HL-60 (cell line): ENCODE data around the gene GLYATL3.
A peak's percentile ranks its signal among the peaks of the same experiment; 100 is the strongest.

Experiments used
- DNase-seq, 2 experiments: peaks; one replicate each; pipeline ENCODE4 v3.0.0-alpha.2; 2010 to 2020; ENCODE audit warnings: low read depth in 1 of 2, low spot score in 1 of 2
- H3K27ac ChIP-seq: fragments of 250-450 bp; sonication (Bioruptor Pico); replicated peaks from 2 replicates; pipeline ENCODE4 v1.5.1; 2020; ENCODE audit warnings: mild to moderate bottlenecking, moderate library complexity
- H3K27me3 ChIP-seq: fragments of 250-450 bp; sonication (Bioruptor Pico); 2 replicates; pipeline ENCODE4 v1.5.1; 2021; ENCODE audit warnings: mild to moderate bottlenecking, moderate library complexity; ENCODE audit not compliant: insufficient read depth, poor library complexity, severe bottlenecking
- H3K4me3 ChIP-seq: replicated peaks from 2 replicates; pipeline ENCODE4 v1.5.1; 2011; ENCODE audit warnings: mild to moderate bottlenecking, control low read depth, low read length; ENCODE audit not compliant: insufficient read depth
- CTCF ChIP-seq: IDR thresholded peaks from one replicate; pipeline ENCODE4 v1.5.1; 2011; ENCODE audit warnings: low read length, control low read depth, inconsistent platforms; ENCODE audit not compliant: insufficient read depth
- GABPA ChIP-seq: IDR thresholded peaks from 2 replicates; pipeline ENCODE4 v1.6.1; 2012; ENCODE audit warnings: low read depth
- POLR2AphosphoS5 ChIP-seq: IDR thresholded peaks from 2 replicates; pipeline ENCODE4 v1.6.1; 2012; ENCODE audit warnings: low read depth
- SPI1 ChIP-seq: IDR thresholded peaks from 2 replicates; pipeline ENCODE4 v1.6.1; 2012; ENCODE audit warnings: low read depth, mild to moderate bottlenecking, borderline replicate concordance
- TF ChIP-seq, protein P1 (sequence below): IDR thresholded peaks from 2 replicates; pipeline ENCODE4 v1.6.1; 2012; ENCODE audit warnings: low read depth; ENCODE audit not compliant: insufficient replicate concordance

Gene GLYATL3

DNA sequence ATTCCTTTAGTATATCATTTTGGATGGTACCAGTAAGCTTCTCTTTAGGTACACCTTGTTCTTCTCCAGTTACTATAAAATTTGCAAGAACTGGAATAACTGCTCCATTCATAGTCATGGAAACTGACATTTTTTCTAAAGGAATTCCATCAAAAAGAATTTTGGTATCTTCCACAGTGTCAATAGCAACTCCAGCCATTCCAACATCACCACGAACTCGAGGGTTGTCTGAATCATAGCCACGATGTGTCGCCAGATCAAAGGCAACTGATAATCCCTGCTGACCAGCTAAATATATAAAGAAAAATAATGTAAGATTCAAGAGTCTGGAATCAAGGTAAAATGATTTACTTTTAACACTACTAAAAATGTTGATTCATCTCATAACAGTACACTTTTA is 42.0 kb upstream of the GLYATL3 start:
- no peak for DNase-seq
- TF ChIP-seq, protein P1, sequence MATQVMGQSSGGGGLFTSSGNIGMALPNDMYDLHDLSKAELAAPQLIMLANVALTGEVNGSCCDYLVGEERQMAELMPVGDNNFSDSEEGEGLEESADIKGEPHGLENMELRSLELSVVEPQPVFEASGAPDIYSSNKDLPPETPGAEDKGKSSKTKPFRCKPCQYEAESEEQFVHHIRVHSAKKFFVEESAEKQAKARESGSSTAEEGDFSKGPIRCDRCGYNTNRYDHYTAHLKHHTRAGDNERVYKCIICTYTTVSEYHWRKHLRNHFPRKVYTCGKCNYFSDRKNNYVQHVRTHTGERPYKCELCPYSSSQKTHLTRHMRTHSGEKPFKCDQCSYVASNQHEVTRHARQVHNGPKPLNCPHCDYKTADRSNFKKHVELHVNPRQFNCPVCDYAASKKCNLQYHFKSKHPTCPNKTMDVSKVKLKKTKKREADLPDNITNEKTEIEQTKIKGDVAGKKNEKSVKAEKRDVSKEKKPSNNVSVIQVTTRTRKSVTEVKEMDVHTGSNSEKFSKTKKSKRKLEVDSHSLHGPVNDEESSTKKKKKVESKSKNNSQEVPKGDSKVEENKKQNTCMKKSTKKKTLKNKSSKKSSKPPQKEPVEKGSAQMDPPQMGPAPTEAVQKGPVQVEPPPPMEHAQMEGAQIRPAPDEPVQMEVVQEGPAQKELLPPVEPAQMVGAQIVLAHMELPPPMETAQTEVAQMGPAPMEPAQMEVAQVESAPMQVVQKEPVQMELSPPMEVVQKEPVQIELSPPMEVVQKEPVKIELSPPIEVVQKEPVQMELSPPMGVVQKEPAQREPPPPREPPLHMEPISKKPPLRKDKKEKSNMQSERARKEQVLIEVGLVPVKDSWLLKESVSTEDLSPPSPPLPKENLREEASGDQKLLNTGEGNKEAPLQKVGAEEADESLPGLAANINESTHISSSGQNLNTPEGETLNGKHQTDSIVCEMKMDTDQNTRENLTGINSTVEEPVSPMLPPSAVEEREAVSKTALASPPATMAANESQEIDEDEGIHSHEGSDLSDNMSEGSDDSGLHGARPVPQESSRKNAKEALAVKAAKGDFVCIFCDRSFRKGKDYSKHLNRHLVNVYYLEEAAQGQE: no peak
- TF ChIP-seq POLR2AphosphoS5 (no peak), GABPA (no peak), SPI1 (no peak), CTCF (no peak)
- Histone ChIP-seq H3K4me3 (no peak overlapping the region), H3K27me3 (no peaks in the 10 kb centered on the region), H3K27ac (no peak overlapping the region)

DNA sequence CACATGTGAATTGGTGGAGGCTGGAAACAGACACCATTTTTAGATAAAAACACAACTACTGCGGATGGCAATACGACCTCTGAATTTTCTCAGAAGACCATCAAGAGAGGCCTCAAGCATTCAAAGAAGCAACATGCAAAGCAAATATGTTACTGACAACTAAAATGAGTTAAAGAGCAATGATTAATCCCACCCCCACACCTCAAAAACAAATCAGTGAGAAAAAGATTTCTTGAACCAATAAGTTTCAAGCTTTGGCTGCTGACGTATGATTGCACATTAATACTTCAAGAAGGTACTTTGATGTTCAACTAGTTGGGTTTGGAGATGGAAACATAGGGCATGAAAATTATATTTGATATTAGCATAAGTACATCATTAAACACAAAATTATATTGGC is 37.7 kb upstream of the GLYATL3 start:
- DNase-seq: no peak
- TF ChIP-seq GABPA (no peak), CTCF (no peak), SPI1 (no peak), POLR2AphosphoS5 (no peak)
- TF ChIP-seq, protein P1: no peak

DNA sequence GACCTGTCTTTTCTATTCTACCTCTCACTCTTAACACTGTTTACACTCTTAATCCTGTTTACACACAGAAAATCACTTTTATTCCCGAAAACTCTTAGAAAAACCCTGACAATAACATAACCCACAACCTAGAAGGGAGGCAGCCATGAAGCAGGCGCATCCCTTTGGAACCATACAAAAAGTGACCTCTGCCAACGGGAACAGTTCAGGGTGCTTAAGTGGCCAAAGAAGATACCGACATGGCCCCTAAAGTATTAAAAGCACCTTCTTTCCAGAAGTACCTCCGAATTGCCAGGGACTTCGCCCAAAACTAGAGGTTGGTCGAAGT is 37.2 kb upstream of the GLYATL3 start:
- H3K27ac ChIP-seq: peak overlapping the region; percentile 82
- H3K4me3 ChIP-seq: peak overlapping the region; percentile 93
- H3K27me3 ChIP-seq: no peaks in the 10 kb centered on the region
- TF ChIP-seq SPI1: no peak
- TF ChIP-seq, protein P1: no peak
- TF ChIP-seq POLR2AphosphoS5: no peak
- no peak for TF ChIP-seq GABPA
- TF ChIP-seq CTCF: no peak
- DNase-seq: no peak

More for the DNA sequence above, 37.7 kb upstream of the GLYATL3 start:
- H3K27me3 ChIP-seq: no peaks in the 10 kb centered on the region
- H3K27ac ChIP-seq: peak overlapping the region; percentile 82
- H3K4me3 ChIP-seq: peak overlapping the region; percentile 93
